ENCODE data around the gene LEKR1.

The LEKR1 gene

DNA sequence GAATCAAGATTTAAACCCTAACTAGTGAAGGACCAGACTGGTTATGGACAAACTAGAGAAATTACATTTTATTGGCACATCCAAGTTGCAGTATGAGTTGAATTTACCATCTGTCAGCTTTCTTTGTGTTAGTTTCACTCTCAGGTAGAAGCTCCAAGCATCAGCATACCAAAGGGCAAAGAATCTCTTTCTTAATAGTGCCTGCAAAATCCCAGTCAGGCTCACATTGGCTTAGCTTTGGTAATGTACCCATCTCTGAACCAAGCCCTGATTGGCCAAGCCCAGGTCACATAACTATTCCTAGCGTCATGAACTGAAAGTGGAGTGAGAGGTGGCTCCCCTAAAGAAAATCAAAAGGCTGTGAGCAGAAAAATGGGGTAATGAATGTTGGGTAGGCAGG lies 266.9 kb downstream of the LEKR1 start:
- H3K27ac ChIP-seq (ENCODE audit: extremely low read depth, low read depth, low read length), result no peak overlapping the region
- peaks cover 1% of the 10 kb centered on the region; the same call in 1 of the 2 replicates for H3K4me1 ChIP-seq (ENCODE audit: control insufficient read depth, insufficient read depth, low read length)
- no peaks in the 10 kb centered on the region for H3K36me3 ChIP-seq (ENCODE audit: control insufficient read depth in 2 of 2, insufficient read depth in 1 of 2, low read length in 2 of 2)
- POLR2A ChIA-PET, result no interaction called here
- no peak overlapping the region for H3K4me3 ChIP-seq (ENCODE audit: low read depth, low read length)
- CTCF ChIA-PET, result no interaction called here
- H3K9me3 ChIP-seq (ENCODE audit: control insufficient read depth, insufficient read depth, low read depth, low read length), result no peaks in the 10 kb centered on the region
- no peak for TF ChIP-seq SP7 (tag by site-specific recombination; IDR thresholded peaks at IDR 0.05)
- TF ChIP-seq, protein P1, sequence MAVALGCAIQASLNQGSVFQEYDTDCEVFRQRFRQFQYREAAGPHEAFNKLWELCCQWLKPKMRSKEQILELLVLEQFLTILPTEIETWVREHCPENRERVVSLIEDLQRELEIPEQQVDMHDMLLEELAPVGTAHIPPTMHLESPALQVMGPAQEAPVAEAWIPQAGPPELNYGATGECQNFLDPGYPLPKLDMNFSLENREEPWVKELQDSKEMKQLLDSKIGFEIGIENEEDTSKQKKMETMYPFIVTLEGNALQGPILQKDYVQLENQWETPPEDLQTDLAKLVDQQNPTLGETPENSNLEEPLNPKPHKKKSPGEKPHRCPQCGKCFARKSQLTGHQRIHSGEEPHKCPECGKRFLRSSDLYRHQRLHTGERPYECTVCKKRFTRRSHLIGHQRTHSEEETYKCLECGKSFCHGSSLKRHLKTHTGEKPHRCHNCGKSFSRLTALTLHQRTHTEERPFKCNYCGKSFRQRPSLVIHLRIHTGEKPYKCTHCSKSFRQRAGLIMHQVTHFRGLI (tag by site-specific recombination; IDR thresholded peaks at IDR 0.05), result no peak
- TF ChIP-seq, protein P2, sequence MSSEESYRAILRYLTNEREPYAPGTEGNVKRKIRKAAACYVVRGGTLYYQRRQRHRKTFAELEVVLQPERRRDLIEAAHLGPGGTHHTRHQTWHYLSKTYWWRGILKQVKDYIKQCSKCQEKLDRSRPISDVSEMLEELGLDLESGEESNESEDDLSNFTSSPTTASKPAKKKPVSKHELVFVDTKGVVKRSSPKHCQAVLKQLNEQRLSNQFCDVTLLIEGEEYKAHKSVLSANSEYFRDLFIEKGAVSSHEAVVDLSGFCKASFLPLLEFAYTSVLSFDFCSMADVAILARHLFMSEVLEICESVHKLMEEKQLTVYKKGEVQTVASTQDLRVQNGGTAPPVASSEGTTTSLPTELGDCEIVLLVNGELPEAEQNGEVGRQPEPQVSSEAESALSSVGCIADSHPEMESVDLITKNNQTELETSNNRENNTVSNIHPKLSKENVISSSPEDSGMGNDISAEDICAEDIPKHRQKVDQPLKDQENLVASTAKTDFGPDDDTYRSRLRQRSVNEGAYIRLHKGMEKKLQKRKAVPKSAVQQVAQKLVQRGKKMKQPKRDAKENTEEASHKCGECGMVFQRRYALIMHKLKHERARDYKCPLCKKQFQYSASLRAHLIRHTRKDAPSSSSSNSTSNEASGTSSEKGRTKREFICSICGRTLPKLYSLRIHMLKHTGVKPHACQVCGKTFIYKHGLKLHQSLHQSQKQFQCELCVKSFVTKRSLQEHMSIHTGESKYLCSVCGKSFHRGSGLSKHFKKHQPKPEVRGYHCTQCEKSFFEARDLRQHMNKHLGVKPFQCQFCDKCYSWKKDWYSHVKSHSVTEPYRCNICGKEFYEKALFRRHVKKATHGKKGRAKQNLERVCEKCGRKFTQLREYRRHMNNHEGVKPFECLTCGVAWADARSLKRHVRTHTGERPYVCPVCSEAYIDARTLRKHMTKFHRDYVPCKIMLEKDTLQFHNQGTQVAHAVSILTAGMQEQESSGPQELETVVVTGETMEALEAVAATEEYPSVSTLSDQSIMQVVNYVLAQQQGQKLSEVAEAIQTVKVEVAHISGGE (tag by site-specific recombination; conservative IDR thresholded peaks at IDR 0.05; ENCODE audit: low read depth), result no peak
- TF ChIP-seq, protein P3, sequence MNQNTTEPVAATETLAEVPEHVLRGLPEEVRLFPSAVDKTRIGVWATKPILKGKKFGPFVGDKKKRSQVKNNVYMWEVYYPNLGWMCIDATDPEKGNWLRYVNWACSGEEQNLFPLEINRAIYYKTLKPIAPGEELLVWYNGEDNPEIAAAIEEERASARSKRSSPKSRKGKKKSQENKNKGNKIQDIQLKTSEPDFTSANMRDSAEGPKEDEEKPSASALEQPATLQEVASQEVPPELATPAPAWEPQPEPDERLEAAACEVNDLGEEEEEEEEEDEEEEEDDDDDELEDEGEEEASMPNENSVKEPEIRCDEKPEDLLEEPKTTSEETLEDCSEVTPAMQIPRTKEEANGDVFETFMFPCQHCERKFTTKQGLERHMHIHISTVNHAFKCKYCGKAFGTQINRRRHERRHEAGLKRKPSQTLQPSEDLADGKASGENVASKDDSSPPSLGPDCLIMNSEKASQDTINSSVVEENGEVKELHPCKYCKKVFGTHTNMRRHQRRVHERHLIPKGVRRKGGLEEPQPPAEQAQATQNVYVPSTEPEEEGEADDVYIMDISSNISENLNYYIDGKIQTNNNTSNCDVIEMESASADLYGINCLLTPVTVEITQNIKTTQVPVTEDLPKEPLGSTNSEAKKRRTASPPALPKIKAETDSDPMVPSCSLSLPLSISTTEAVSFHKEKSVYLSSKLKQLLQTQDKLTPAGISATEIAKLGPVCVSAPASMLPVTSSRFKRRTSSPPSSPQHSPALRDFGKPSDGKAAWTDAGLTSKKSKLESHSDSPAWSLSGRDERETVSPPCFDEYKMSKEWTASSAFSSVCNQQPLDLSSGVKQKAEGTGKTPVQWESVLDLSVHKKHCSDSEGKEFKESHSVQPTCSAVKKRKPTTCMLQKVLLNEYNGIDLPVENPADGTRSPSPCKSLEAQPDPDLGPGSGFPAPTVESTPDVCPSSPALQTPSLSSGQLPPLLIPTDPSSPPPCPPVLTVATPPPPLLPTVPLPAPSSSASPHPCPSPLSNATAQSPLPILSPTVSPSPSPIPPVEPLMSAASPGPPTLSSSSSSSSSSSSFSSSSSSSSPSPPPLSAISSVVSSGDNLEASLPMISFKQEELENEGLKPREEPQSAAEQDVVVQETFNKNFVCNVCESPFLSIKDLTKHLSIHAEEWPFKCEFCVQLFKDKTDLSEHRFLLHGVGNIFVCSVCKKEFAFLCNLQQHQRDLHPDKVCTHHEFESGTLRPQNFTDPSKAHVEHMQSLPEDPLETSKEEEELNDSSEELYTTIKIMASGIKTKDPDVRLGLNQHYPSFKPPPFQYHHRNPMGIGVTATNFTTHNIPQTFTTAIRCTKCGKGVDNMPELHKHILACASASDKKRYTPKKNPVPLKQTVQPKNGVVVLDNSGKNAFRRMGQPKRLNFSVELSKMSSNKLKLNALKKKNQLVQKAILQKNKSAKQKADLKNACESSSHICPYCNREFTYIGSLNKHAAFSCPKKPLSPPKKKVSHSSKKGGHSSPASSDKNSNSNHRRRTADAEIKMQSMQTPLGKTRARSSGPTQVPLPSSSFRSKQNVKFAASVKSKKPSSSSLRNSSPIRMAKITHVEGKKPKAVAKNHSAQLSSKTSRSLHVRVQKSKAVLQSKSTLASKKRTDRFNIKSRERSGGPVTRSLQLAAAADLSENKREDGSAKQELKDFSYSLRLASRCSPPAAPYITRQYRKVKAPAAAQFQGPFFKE (tag by site-specific recombination; IDR thresholded peaks at IDR 0.05; ENCODE audit: borderline replicate concordance), result no peak
- TF ChIP-seq, protein P4, sequence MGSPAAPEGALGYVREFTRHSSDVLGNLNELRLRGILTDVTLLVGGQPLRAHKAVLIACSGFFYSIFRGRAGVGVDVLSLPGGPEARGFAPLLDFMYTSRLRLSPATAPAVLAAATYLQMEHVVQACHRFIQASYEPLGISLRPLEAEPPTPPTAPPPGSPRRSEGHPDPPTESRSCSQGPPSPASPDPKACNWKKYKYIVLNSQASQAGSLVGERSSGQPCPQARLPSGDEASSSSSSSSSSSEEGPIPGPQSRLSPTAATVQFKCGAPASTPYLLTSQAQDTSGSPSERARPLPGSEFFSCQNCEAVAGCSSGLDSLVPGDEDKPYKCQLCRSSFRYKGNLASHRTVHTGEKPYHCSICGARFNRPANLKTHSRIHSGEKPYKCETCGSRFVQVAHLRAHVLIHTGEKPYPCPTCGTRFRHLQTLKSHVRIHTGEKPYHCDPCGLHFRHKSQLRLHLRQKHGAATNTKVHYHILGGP (tag by site-specific recombination; IDR thresholded peaks at IDR 0.05), result no peak
- TF ChIP-seq KLF7 (tag by site-specific recombination; IDR thresholded peaks at IDR 0.05; ENCODE audit: borderline replicate concordance), result no peak
- TF ChIP-seq, protein P5, sequence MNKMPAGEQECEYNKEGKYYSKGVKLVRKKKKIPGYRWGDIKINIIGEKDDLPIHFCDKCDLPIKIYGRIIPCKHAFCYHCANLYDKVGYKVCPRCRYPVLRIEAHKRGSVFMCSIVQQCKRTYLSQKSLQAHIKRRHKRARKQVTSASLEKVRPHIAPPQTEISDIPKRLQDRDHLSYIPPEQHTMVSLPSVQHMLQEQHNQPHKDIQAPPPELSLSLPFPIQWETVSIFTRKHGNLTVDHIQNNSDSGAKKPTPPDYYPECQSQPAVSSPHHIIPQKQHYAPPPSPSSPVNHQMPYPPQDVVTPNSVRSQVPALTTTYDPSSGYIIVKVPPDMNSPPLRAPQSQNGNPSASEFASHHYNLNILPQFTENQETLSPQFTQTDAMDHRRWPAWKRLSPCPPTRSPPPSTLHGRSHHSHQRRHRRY (tag by site-specific recombination; IDR thresholded peaks at IDR 0.05), result no peak
- no peak for TF ChIP-seq ZNF610 (tag by site-specific recombination; IDR thresholded peaks at IDR 0.05; ENCODE audit: borderline replicate concordance)
- TF ChIP-seq ZNF2 (tag by site-specific recombination; IDR thresholded peaks at IDR 0.05), result no peak
- TF ChIP-seq FEZF1 (tag by site-specific recombination; IDR thresholded peaks at IDR 0.05), result no peak
- TF ChIP-seq ZNF837 (tag by site-specific recombination; IDR thresholded peaks at IDR 0.05), result no peak
- no peak for TF ChIP-seq ZNF133 (tag by site-specific recombination; IDR thresholded peaks at IDR 0.05)
- TF ChIP-seq, protein P6, sequence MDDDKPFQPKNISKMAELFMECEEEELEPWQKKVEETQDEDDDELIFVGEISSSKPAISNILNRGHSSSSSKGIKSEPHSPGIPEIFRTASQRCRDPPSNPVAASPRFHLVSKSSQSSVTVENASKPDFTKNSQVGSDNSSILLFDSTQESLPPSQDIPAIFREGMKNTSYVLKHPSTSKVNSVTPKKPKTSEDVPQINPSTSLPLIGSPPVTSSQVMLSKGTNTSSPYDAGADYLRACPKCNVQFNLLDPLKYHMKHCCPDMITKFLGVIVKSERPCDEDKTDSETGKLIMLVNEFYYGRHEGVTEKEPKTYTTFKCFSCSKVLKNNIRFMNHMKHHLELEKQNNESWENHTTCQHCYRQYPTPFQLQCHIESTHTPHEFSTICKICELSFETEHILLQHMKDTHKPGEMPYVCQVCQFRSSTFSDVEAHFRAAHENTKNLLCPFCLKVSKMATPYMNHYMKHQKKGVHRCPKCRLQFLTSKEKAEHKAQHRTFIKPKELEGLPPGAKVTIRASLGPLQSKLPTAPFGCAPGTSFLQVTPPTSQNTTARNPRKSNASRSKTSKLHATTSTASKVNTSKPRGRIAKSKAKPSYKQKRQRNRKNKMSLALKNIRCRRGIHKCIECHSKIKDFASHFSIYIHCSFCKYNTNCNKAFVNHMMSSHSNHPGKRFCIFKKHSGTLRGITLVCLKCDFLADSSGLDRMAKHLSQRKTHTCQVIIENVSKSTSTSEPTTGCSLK (tag by site-specific recombination; IDR thresholded peaks at IDR 0.05), result no peak
- no peak for TF ChIP-seq ZBTB8A (tag by site-specific recombination; IDR thresholded peaks at IDR 0.05)
- TF ChIP-seq, protein P7, sequence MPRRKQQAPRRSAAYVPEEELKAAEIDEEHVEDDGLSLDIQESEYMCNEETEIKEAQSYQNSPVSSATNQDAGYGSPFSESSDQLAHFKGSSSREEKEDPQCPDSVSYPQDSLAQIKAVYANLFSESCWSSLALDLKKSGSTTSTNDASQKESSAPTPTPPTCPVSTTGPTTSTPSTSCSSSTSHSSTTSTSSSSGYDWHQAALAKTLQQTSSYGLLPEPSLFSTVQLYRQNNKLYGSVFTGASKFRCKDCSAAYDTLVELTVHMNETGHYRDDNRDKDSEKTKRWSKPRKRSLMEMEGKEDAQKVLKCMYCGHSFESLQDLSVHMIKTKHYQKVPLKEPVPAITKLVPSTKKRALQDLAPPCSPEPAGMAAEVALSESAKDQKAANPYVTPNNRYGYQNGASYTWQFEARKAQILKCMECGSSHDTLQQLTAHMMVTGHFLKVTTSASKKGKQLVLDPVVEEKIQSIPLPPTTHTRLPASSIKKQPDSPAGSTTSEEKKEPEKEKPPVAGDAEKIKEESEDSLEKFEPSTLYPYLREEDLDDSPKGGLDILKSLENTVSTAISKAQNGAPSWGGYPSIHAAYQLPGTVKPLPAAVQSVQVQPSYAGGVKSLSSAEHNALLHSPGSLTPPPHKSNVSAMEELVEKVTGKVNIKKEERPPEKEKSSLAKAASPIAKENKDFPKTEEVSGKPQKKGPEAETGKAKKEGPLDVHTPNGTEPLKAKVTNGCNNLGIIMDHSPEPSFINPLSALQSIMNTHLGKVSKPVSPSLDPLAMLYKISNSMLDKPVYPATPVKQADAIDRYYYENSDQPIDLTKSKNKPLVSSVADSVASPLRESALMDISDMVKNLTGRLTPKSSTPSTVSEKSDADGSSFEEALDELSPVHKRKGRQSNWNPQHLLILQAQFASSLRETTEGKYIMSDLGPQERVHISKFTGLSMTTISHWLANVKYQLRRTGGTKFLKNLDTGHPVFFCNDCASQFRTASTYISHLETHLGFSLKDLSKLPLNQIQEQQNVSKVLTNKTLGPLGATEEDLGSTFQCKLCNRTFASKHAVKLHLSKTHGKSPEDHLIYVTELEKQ (tag by site-specific recombination; IDR thresholded peaks at IDR 0.05; ENCODE audit: borderline replicate concordance), result no peak
- TF ChIP-seq ZNF830 (tag by site-specific recombination; IDR thresholded peaks at IDR 0.05; ENCODE audit: low read depth), result no peak
- no peak for TF ChIP-seq ZNF132 (tag by site-specific recombination; IDR thresholded peaks at IDR 0.05; ENCODE audit: borderline replicate concordance)
